Endothelial cell of umbilical vein (primary cell): Measurements from ENCODE around the gene UGT2A3. TPM values are rescaled to one million over a fixed set of nuclear protein-coding genes. Genes with fewer than 3 reads are reported as not detected.

ENCODE experiments used
- BruUV-seq: library from RNA; stranded (reverse); fragments of 400-500 nt; replicated peaks from 2 replicates; lab custom pipeline; 2021; lab: Mats Ljungman, UMichigan
- CTCF ChIA-PET: fragments of 300-600, 350-600 bp; sonication (Branson Sonifier 250); formaldehyde crosslinking; loops from one replicate; lab custom pipeline; 2021; ENCODE audit warnings: antibody characterized with exemption, inconsistent platforms; lab: Charles Lee
- POLR2A ChIA-PET: fragments of 300-600, 350-600 bp; sonication (Branson Sonifier 250); formaldehyde crosslinking; loops from one replicate; lab custom pipeline; 2021; ENCODE audit warnings: antibody characterized with exemption, inconsistent platforms; lab: Charles Lee
- DNase-seq: peaks from one replicate; pipeline ENCODE4 v3.0.0-alpha.2; 2011; ENCODE audit warnings: low read depth, low spot score
- FAIRE-seq: peaks from 2 replicates; lab custom pipeline; 2011; peaks lifted over from hg19 to GRCh38; lab: Jason Lieb, UNC
- H2AFZ ChIP-seq: 2 replicates; pipeline ENCODE4 v1.6.0; 2012; ENCODE audit warnings: low read depth, low read length, control low read depth, inconsistent platforms
- H3K27ac ChIP-seq: 2 replicates; pipeline ENCODE4 v1.5.1; 2011; ENCODE audit warnings: low read depth, mild to moderate bottlenecking, control low read depth, low read length, moderate library complexity; ENCODE audit not compliant: insufficient read depth
- H3K27me3 ChIP-seq, 2 experiments: 2 replicates each; pipeline versions ENCODE4 v1.6.0 to v1.6.1; 2011; ENCODE audit warnings: low read length in 2 of 2, mixed read lengths in 1 of 2; ENCODE audit not compliant: control insufficient read depth in 2 of 2, insufficient read depth in 2 of 2
- H3K36me3 ChIP-seq, 2 experiments: 2 replicates in 1 of 2; 3 replicates in 1 of 2; pipeline ENCODE4 v1.5.1; 2011; ENCODE audit warnings: low read length in 2 of 2, mild to moderate bottlenecking in 1 of 2, moderate library complexity in 1 of 2; ENCODE audit not compliant: control insufficient read depth in 2 of 2, insufficient read depth in 2 of 2; ENCODE audit errors: extremely low read depth in 1 of 2
- H3K4me1 ChIP-seq: 3 replicates; pipeline ENCODE4 v1.5.1; 2011; ENCODE audit warnings: mild to moderate bottlenecking, low read length; ENCODE audit not compliant: control insufficient read depth, insufficient read depth; ENCODE audit errors: extremely low read depth
- H3K4me2 ChIP-seq: 2 replicates; pipeline ENCODE4 v1.6.1; 2011; ENCODE audit warnings: low read length, control low read depth, mixed read lengths; ENCODE audit not compliant: insufficient read depth
- H3K4me3 ChIP-seq, 3 experiments: fragments of 200-600 bp in 1 of 3; sonication (generic), shearing (Covaris generic) in 1 of 3; replicated peaks in 1 of 3; 2 replicates each; pipeline ENCODE4 v1.5.1; 2011 to 2016; ENCODE audit warnings: control low read depth in 3 of 3, low read length in 3 of 3, mild to moderate bottlenecking in 2 of 3, inconsistent platforms in 1 of 3, low read depth in 1 of 3, moderate library complexity in 1 of 3; ENCODE audit not compliant: insufficient read depth in 1 of 3
- H3K79me2 ChIP-seq: 2 replicates; pipeline ENCODE4 v1.6.0; 2012; ENCODE audit warnings: low read length, inconsistent platforms; ENCODE audit not compliant: control insufficient read depth, insufficient read depth
- H3K9ac ChIP-seq: replicated peaks from 2 replicates; pipeline ENCODE3; 2011; ENCODE audit warnings: low read length, control low read depth; ENCODE audit not compliant: insufficient read depth; ENCODE audit errors: extremely low read depth
- H3K9me1 ChIP-seq: replicated peaks from 3 replicates; pipeline ENCODE4 v1.6.0; 2011; ENCODE audit warnings: mild to moderate bottlenecking, low read length; ENCODE audit not compliant: control insufficient read depth, insufficient read depth; ENCODE audit errors: extremely low read depth
- H3K9me3 ChIP-seq: replicated peaks from 2 replicates; pipeline ENCODE4 v1.5.1; 2012; ENCODE audit warnings: low read length, inconsistent platforms; ENCODE audit not compliant: control insufficient read depth, insufficient read depth
- H4K20me1 ChIP-seq: replicated peaks from 2 replicates; pipeline ENCODE3; 2011; ENCODE audit warnings: mild to moderate bottlenecking, low read length; ENCODE audit not compliant: control insufficient read depth, insufficient read depth; ENCODE audit errors: extremely low read depth
- EZH2 ChIP-seq: IDR thresholded peaks from 2 replicates; pipeline ENCODE4 v1.6.1; 2012; ENCODE audit warnings: borderline replicate concordance, low read depth, mild to moderate bottlenecking, moderate library complexity, low read length, inconsistent platforms; ENCODE audit not compliant: severe bottlenecking
- JUN ChIP-seq: IDR thresholded peaks from 2 replicates; pipeline ENCODE4 v1.6.1; 2011; ENCODE audit warnings: borderline replicate concordance, low read depth; ENCODE audit not compliant: insufficient read length, insufficient read depth
- MYC ChIP-seq: IDR thresholded peaks from one replicate; pipeline ENCODE4 v1.6.1; 2011; ENCODE audit warnings: mild to moderate bottlenecking, low read depth, low read length
- POLR2A ChIP-seq: IDR thresholded peaks from 2 replicates; pipeline ENCODE4 v1.6.1; 2012; ENCODE audit warnings: low read depth, mild to moderate bottlenecking, control low read depth, low read length
- dilution Hi-C: fragments of 300-500 bp; cut with MboI; formaldehyde crosslinking; loops from one replicate; pipeline ENCODE4 v1.15.0; 2019; ENCODE audit warnings: low sequenced_read_pairs; ENCODE audit not compliant: extremely low pct_ligation_motif_present
- intact Hi-C: fragments of 100-400 bp; cut with micrococcal nuclease; formaldehyde crosslinking; loops from one replicate; pipeline ENCODE4 v1.10.0; 2022
- polyA plus RNA-seq, 4 experiments: library from polyadenylated mRNA; depleted of rRNA in 3 of 4; stranded (reverse) in 3 of 4; unstranded in 1 of 4; fragments of >200 nt; gene quantifications; 2 replicates each; pipeline versions ENCODE4 v1.2.1 to v1.2.3, GENCODE V29; 2011 to 2012; ENCODE audit warnings: missing spikeins in 1 of 4
- total RNA-seq: library from RNA; stranded (reverse); gene quantifications from 2 replicates; pipeline ENCODE4 v1.2.3, GENCODE V29; 2021
- TF ChIP-seq, protein P1 (sequence below), 2 donors: IDR thresholded peaks; 1 replicate in 1 of 2; 2 replicates in 1 of 2; pipeline ENCODE4 v1.5.1; 2011; ENCODE audit warnings: low read length in 2 of 2, mild to moderate bottlenecking in 2 of 2, moderate library complexity in 2 of 2, control low read depth in 1 of 2, inconsistent platforms in 1 of 2, low read depth in 1 of 2; ENCODE audit not compliant: insufficient read depth in 1 of 2; ENCODE audit errors: extremely low read depth in 1 of 2

UGT2A3 gene
- total and polyA plus RNA-seq, 2 donors (not counting 3 experiments of a cell fraction or from before 2014, with no cell fraction given) = not detected

DNA sequence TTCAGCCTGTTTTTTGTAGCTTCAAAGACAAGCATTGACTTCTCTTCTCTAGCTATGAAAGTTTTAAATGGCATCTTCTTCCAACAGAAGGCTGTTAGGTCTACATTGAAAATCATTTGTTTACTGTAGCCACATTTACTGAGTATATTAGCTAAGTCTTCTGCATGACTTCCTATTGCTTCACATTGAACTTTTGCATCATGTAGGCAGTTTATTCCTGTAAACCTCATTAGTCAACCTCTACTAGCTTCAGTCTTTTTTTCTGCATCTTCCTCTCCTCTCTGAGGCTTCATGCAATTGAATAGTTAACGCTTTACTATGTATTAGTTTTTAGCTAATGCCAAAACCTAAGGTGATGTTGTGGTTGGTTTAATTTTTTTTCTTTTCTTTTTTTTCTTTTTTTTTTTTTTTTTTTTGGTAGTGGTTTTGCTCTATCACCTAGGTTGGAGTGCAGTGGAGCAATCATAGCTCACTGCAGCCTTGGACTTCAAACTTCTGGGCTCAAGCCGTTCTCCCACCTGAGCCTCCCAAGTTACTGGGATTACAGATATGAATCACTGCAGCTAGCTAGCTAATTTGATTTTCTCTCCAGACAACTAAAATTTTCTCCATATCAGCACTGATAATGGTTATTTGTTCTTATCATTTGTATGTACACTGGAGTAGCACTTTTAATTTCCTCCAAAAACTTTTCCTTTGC is 3.4 kb downstream of the UGT2A3 start:
- Histone ChIP-seq H3K4me2 (no peak overlapping the region), H3K79me2 (no peaks in the 10 kb centered on the region), H3K27ac (no peak overlapping the region), H4K20me1 (no peaks in the 10 kb centered on the region), H2AFZ (no peak overlapping the region), H3K4me1 (no peaks in the 10 kb centered on the region), H3K36me3 (no peaks in the 10 kb centered on the region), H3K9ac (no peak overlapping the region), H3K4me3 (no peak overlapping the region), H3K27me3 (no peaks in the 10 kb centered on the region), H3K9me3 (no peaks in the 10 kb centered on the region), H3K9me1 (no peaks in the 10 kb centered on the region)
- intact Hi-C loops (no loop called here), dilution Hi-C loops (no loop called here)
- ChIA-PET CTCF (interaction anchor here (0.6 to 0.9 kb wide), 3 partner anchors 18 to 573 kb away, joined by 3 to 4 read pairs (median 3); no protein-coding TSS in a partner anchor), POLR2A (no interaction called here)
- DNase-seq = no peak
- no TSS peak for BruUV-seq
- FAIRE-seq = no peak
- TF ChIP-seq EZH2 = no peak
- no peak for TF ChIP-seq MYC
- TF ChIP-seq POLR2A = no peak
- TF ChIP-seq, protein P1, sequence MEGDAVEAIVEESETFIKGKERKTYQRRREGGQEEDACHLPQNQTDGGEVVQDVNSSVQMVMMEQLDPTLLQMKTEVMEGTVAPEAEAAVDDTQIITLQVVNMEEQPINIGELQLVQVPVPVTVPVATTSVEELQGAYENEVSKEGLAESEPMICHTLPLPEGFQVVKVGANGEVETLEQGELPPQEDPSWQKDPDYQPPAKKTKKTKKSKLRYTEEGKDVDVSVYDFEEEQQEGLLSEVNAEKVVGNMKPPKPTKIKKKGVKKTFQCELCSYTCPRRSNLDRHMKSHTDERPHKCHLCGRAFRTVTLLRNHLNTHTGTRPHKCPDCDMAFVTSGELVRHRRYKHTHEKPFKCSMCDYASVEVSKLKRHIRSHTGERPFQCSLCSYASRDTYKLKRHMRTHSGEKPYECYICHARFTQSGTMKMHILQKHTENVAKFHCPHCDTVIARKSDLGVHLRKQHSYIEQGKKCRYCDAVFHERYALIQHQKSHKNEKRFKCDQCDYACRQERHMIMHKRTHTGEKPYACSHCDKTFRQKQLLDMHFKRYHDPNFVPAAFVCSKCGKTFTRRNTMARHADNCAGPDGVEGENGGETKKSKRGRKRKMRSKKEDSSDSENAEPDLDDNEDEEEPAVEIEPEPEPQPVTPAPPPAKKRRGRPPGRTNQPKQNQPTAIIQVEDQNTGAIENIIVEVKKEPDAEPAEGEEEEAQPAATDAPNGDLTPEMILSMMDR (IDR thresholded peaks at IDR 0.05; ENCODE audit: extremely low read depth in 1 of 2, insufficient read depth in 1 of 2, low read depth in 1 of 2, low read length in 2 of 2) = no peak
- TF ChIP-seq JUN = no peak
